ENCODE data around the gene PRKCH. TPM values are rescaled to one million over a fixed set of nuclear protein-coding genes. Genes with fewer than 3 reads are reported as not detected.
A peak's percentile ranks its signal among the peaks of the same experiment; 100 is the strongest.

Gene PRKCH
- total and polyA plus RNA-seq, 9 of the 15 experiments (the other 6 are each of a cell fraction or from before 2014, with no cell fraction given), result 0.61 to 4.4 (median 4.0) TPM

DNA sequence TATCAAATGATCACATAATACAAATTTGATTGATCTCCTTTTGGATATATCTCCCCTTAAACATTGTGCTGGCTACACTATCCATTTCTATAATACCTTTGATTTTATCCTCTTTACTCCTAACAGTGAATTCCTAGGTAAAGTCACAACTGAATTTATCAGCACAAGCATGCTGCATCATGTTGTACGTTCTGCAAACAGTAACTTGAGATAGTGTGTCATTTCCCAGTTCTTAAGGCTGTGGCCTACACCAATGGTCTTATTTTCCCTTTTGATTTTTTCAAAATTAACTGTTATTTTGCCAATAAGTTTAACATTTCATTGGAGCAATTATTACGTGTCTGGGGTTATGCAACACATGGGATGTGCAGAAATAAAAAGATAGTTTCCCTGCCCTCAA is 24.8 kb downstream of the PRKCH start:
- Histone ChIP-seq H3K9ac (ENCODE audit: insufficient read depth in 1 of 2, low read depth in 2 of 2, low read length in 2 of 2) (no peak overlapping the region), H3K79me2 (ENCODE audit: control insufficient read depth, insufficient read depth, low read length) (peaks cover 3% of the 10 kb centered on the region; the same call in 1 of the 3 replicates), H2AFZ (ENCODE audit: low read depth, low read length) (no peak overlapping the region; the same call in 1 of the 2 replicates), H4K20me1 (replicated peaks; ENCODE audit: control insufficient read depth, insufficient read depth, low read length) (no peaks in the 10 kb centered on the region), H3K4me1 (replicated peaks in 1 of 2; ENCODE audit: control insufficient read depth in 2 of 2, insufficient read depth in 2 of 2, low read length in 2 of 2) (peaks cover 9 to 32% of the 10 kb centered on the region in 2 experiments; a peak in 3 of 5 replicates), H3K36me3 (ENCODE audit: control insufficient read depth, insufficient read depth, low read length) (no peaks in the 10 kb centered on the region), H3K9me1 (ENCODE audit: control insufficient read depth, insufficient read depth, low read length) (no peaks in the 10 kb centered on the region), H3K4me2 (ENCODE audit: insufficient read depth, low read length) (no peak overlapping the region), H3K27ac (ENCODE audit: extremely low read depth, low read depth, low read length) (peak overlapping the region; percentile 25; the same call in 1 of the 3 replicates), H3K9me3 (replicated peaks; ENCODE audit: control insufficient read depth, insufficient read depth, low read depth, low read length) (no peaks in the 10 kb centered on the region), H3K27me3 (ENCODE audit: control insufficient read depth in 2 of 2, insufficient read depth in 2 of 2, low read length in 2 of 2) (no peaks in the 10 kb centered on the region), H3K4me3 (no peak overlapping the region)
- no peak for ATAC-seq
- no TSS peak for BruUV-seq (replicated peaks)
- intact Hi-C loops (cut with micrococcal nuclease), result no loop called here
- ChIA-PET POLR2A (interaction anchor here (0.8 to 1.5 kb wide), 2 partner anchors 12 to 23 kb away, joined by 3 read pairs; no protein-coding TSS in a partner anchor), CTCF (ENCODE audit: low intra/inter-chr PET ratio) (no interaction called here)
- 25% methylated on average over 2 of the region's 2 CpGs for WGBS (ENCODE audit: insufficient coverage, low coverage, missing lambda C conversion rate)
- in situ Hi-C loops (cut with MboI), result no loop called here
- TF ChIP-seq ZNF316 (IDR thresholded peaks at IDR 0.05) (0 out of 2 replicates have a peak, but pooled peaks have one; percentile 25), TFAM (CRISPR knock-in tag; conservative IDR thresholded peaks at IDR 0.05) (no peak), EP400 (IDR thresholded peaks at IDR 0.05) (no peak), ARID1B (IDR thresholded peaks at IDR 0.05) (no peak)
- TF ChIP-seq, protein P1, sequence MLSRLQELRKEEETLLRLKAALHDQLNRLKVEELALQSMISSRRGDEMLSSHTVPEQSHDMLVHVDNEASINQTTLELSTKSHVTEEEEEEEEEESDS (CRISPR knock-in tag; IDR thresholded peaks at IDR 0.05), result no peak
- no peak for DNase-seq (ENCODE audit: extremely low read depth in 1 of 4, low spot score in 3 of 4)
- FAIRE-seq, result no peak

DNA sequence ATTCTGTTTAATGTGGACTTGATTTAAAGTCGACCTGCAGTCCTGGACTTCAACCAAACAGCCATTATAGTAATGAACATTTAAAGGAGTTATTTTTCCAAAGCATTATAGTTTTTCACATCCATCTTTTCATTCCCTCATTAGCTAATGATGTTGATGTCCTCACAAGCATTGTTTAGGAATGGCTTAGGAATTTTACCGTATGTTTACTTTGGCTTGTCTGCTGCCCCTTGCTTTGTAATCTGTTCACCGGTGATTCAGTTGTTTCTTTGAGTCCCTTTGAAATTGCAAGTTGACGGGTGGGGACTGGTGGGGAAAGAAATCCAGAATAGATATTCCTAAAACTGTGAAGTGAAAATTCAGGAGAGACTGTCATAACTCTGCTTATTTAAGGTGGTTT is 25.4 kb downstream of the PRKCH start:
- Histone ChIP-seq H3K79me2 (ENCODE audit: control insufficient read depth, insufficient read depth, low read length) (no peaks in the 10 kb centered on the region; the same call in 2 of the 3 replicates), H3K4me3 (no peak overlapping the region), H3K4me1 (replicated peaks in 1 of 2; ENCODE audit: control insufficient read depth in 2 of 2, insufficient read depth in 2 of 2, low read length in 2 of 2) (peaks cover 9 to 32% of the 10 kb centered on the region in 2 experiments; a peak in 3 of 5 replicates), H4K20me1 (replicated peaks; ENCODE audit: control insufficient read depth, insufficient read depth, low read length) (no peaks in the 10 kb centered on the region), H3K9me3 (replicated peaks; ENCODE audit: control insufficient read depth, insufficient read depth, low read depth, low read length) (no peaks in the 10 kb centered on the region), H3K4me2 (ENCODE audit: insufficient read depth, low read length) (no peak overlapping the region), H2AFZ (ENCODE audit: low read depth, low read length) (peak overlapping the region; percentile 26), H3K27ac (ENCODE audit: extremely low read depth, low read depth, low read length) (peak overlapping the region; percentile 25; the same call in 1 of the 3 replicates), H3K36me3 (ENCODE audit: control insufficient read depth, insufficient read depth, low read length) (no peaks in the 10 kb centered on the region), H3K9ac (ENCODE audit: insufficient read depth in 1 of 2, low read depth in 2 of 2, low read length in 2 of 2) (no peak overlapping the region), H3K27me3 (ENCODE audit: control insufficient read depth in 2 of 2, insufficient read depth in 2 of 2, low read length in 2 of 2) (no peaks in the 10 kb centered on the region), H3K9me1 (ENCODE audit: control insufficient read depth, insufficient read depth, low read length) (no peaks in the 10 kb centered on the region)
- DNase-seq (ENCODE audit: extremely low read depth in 1 of 4, low spot score in 3 of 4), result no peak
- no peak for ATAC-seq
- POLR2A ChIA-PET, result interaction anchor here (0.8 to 1.5 kb wide), 2 partner anchors 11 to 24 kb away, joined by 3 read pairs; no protein-coding TSS in a partner anchor
- CTCF ChIA-PET (ENCODE audit: low intra/inter-chr PET ratio), result no interaction called here
- WGBS (ENCODE audit: insufficient coverage, low coverage, missing lambda C conversion rate), result 23% methylated on average over 3 of the region's 4 CpGs
- intact Hi-C loops (cut with micrococcal nuclease), result no loop called here
- TF ChIP-seq CBFA2T2 (conservative IDR thresholded peaks at IDR 0.05) (no peak), ZNF696 (CRISPR knock-in tag; conservative IDR thresholded peaks at IDR 0.05) (no peak), TCF7 (IDR thresholded peaks at IDR 0.05; ENCODE audit: borderline replicate concordance) (no peak), NELFE (IDR thresholded peaks at IDR 0.05; ENCODE audit: insufficient read depth, insufficient read length) (no peak), TEAD4 (IDR thresholded peaks at IDR 0.05; ENCODE audit: low read length) (no peak), TEAD4 (CRISPR knock-in tag; IDR thresholded peaks at IDR 0.05; ENCODE audit: borderline replicate concordance) (no peak)
- no peak for FAIRE-seq
- BruUV-seq (replicated peaks), result no TSS peak
- in situ Hi-C loops (cut with MboI), result no loop called here
